Measurements from ENCODE around the gene TFAP2A.

TFAP2A gene

GRCh38 chr6:10409731-10410206 is 5.1 kb downstream of the TFAP2A start:
- Mint-ChIP-seq H3K9me3 (peaks cover 29% of the 10 kb centered on the region), H3K4me3 (peak overlapping the region; percentile 2), H3K27ac (no peak overlapping the region), H3K27me3 (peaks cover 68% of the 10 kb centered on the region), H3K36me3 (peaks cover 14% of the 10 kb centered on the region), H3K4me1 (peaks cover 35% of the 10 kb centered on the region)

DNA sequence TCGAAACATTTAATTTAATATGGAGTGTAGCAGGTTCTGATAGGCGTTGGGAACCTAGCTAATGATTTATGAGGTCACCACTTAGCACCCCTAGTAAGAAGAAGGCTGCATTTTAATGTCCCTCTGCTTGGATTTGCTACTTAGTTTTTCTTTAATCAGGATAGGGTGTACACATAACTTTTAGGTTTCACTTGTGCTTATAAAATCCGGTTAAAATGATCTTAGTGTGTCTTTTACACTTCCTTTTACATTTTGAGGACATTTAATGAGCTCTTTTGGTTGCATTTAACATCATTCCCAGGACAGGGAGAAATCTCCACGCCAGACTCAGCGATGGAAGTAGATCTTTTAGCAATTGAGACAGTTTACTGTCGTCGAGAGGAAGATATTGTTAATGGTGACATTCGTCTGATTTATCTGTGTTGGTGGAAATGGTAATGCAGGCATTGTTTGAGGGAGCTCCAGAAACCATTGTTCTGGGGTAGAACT is 5.6 kb downstream of the TFAP2A start:
- Mint-ChIP-seq H3K9me3 (peaks cover 29% of the 10 kb centered on the region), H3K4me1 (peaks cover 34% of the 10 kb centered on the region), H3K27ac (peak overlapping the region; percentile 15), H3K4me3 (no peak overlapping the region), H3K27me3 (peaks cover 63% of the 10 kb centered on the region), H3K36me3 (peaks cover 14% of the 10 kb centered on the region)

GRCh38 chr6:10408457-10408856 is 6.4 kb downstream of the TFAP2A start:
- Mint-ChIP-seq H3K27ac (no peak overlapping the region), H3K4me1 (peaks cover 31% of the 10 kb centered on the region), H3K4me3 (no peak overlapping the region), H3K27me3 (peaks cover 55% of the 10 kb centered on the region), H3K9me3 (peaks cover 29% of the 10 kb centered on the region), H3K36me3 (peaks cover 14% of the 10 kb centered on the region)

DNA sequence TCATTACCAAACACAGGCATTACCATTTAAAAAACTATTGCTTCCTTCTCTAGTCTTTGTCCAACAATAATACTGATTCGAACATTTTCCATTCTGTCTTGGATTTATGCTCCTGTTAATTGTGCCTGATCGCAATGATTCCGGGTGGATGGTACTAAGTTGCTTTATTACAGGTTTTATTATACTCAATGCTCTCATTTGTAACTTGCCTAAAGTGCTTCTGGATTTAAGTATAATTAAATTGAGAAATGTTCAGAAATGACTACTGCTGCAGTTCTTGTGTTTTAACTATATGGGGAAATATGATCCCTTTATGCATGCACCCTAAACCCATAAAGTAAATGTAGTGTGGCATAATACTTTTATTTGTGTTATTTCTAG is 7.2 kb downstream of the TFAP2A start:
- H3K9me3 Mint-ChIP-seq = peaks cover 34% of the 10 kb centered on the region
- H3K36me3 Mint-ChIP-seq = peaks cover 12% of the 10 kb centered on the region
- H3K27ac Mint-ChIP-seq = no peak overlapping the region
- peaks cover 32% of the 10 kb centered on the region for H3K4me1 Mint-ChIP-seq
- peaks cover 53% of the 10 kb centered on the region for H3K27me3 Mint-ChIP-seq
- no peak overlapping the region for H3K4me3 Mint-ChIP-seq

DNA sequence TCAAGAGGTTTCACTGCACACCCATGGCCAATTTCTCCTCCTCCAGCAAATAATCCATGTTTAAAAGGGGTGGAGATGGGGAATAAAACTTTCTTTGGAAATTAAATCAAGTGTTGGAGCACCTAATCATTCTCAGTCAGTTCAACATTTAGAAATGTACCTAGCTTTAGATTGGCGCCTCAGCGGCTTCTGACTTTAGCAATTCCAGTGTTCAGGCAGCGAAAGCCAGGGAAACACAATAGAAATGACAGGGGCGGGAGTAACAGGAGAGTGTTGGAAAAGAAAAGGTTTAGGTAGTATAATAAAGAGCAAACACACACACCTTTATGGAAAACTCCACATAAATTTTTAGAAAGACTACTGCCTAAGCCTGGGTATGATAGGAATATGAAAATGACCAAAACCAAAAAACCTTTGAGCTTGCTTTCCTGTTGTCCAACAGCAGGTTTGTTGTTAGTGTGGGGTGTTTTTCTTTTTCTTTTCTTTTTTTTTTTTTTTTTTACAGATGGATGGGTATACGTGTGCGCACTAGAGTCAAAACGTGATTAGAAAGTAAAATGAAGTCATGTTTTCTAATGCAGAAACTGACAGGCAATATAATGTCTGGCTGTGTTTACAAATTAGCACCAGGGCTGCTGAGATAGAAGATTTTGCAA is 7.7 kb downstream of the TFAP2A start:
- peaks cover 56% of the 10 kb centered on the region for H3K27me3 Mint-ChIP-seq
- no peak overlapping the region for H3K27ac Mint-ChIP-seq
- peaks cover 30% of the 10 kb centered on the region for H3K4me1 Mint-ChIP-seq
- peaks cover 39% of the 10 kb centered on the region for H3K9me3 Mint-ChIP-seq
- H3K36me3 Mint-ChIP-seq = peaks cover 12% of the 10 kb centered on the region
- H3K4me3 Mint-ChIP-seq = no peak overlapping the region

DNA sequence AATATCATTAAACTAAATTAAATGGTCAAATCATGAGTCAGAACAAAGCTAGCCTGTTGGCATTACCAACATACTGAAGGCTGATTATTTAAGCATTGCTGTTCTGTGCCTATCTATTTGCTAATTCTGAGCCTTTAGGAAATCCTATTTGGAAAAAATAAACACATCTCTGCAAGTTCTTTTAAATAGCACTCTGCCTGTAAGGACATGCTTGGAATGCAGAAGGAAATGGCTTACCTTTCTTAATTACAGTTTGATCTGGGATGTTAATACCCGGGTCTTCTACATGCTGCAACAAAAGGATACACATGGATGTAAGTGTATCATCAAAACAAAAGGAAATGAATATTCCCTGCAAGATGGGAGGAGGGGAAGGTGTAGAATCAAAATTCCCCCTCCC is 8.3 kb downstream of the TFAP2A start:
- Mint-ChIP-seq H3K9me3 (peaks cover 39% of the 10 kb centered on the region), H3K4me1 (peaks cover 24% of the 10 kb centered on the region), H3K27me3 (peaks cover 53% of the 10 kb centered on the region), H3K4me3 (no peak overlapping the region), H3K36me3 (peaks cover 7% of the 10 kb centered on the region), H3K27ac (no peak overlapping the region)

DNA sequence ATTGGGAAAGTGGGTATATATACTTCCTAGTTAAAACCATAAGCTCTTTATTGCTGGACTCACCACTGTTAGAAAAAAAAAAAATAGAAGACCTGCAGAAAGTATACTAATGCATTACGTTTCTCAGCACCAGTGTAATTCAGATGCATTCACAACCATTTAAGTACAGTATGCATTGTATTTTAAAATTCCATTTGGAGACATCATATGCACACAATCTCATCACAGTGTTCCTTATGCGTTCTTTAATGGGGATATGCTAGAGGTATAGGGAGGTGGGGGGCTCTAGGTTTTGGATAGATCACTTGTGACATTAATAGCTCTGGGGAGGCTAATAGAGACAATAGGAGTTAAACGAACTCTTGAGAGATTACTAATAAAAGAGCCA is 9.4 kb downstream of the TFAP2A start:
- H3K27me3 Mint-ChIP-seq = peaks cover 52% of the 10 kb centered on the region
- H3K27ac Mint-ChIP-seq = peak overlapping the region; percentile 12
- peak overlapping the region; percentile 59 for H3K4me3 Mint-ChIP-seq
- peaks cover 39% of the 10 kb centered on the region for H3K9me3 Mint-ChIP-seq
- peaks cover 5% of the 10 kb centered on the region for H3K36me3 Mint-ChIP-seq
- peaks cover 13% of the 10 kb centered on the region for H3K4me1 Mint-ChIP-seq

- peak overlapping the region; percentile 80 for H3K4me3 Mint-ChIP-seq
- H3K9me3 Mint-ChIP-seq = peaks cover 39% of the 10 kb centered on the region
- no peak overlapping the region for H3K27ac Mint-ChIP-seq
- peaks cover 51% of the 10 kb centered on the region for H3K27me3 Mint-ChIP-seq
- peaks cover 5% of the 10 kb centered on the region for H3K36me3 Mint-ChIP-seq
- H3K4me1 Mint-ChIP-seq = peaks cover 13% of the 10 kb centered on the region
Observed at GRCh38 chr6:10404799-10405512, 9.9 kb downstream of the TFAP2A start.

GRCh38 chr6:10404107-10404798 is 10.6 kb downstream of the TFAP2A start:
- peak overlapping the region; percentile 89 for H3K27ac Mint-ChIP-seq
- peak overlapping the region; percentile 80 for H3K4me3 Mint-ChIP-seq
- H3K36me3 Mint-ChIP-seq = peaks cover 3% of the 10 kb centered on the region
- H3K27me3 Mint-ChIP-seq = peaks cover 50% of the 10 kb centered on the region
- H3K4me1 Mint-ChIP-seq = peaks cover 13% of the 10 kb centered on the region
- H3K9me3 Mint-ChIP-seq = peaks cover 33% of the 10 kb centered on the region

- Mint-ChIP-seq H3K27me3 (peaks cover 52% of the 10 kb centered on the region), H3K36me3 (peaks cover 6% of the 10 kb centered on the region), H3K27ac (no peak overlapping the region), H3K4me3 (peak overlapping the region; percentile 80), H3K9me3 (peaks cover 37% of the 10 kb centered on the region), H3K4me1 (peaks cover 13% of the 10 kb centered on the region)
Observed at GRCh38 chr6:10403385-10404106, 11.3 kb downstream of the TFAP2A start.

GRCh38 chr6:10402648-10403311 is 12.1 kb downstream of the TFAP2A start:
- Mint-ChIP-seq H3K4me1 (peaks cover 13% of the 10 kb centered on the region), H3K36me3 (peaks cover 6% of the 10 kb centered on the region), H3K27ac (no peak overlapping the region), H3K27me3 (peaks cover 50% of the 10 kb centered on the region), H3K9me3 (peaks cover 33% of the 10 kb centered on the region), H3K4me3 (peak overlapping the region; percentile 80)

GRCh38 chr6:10401632-10402223 is 13.1 kb downstream of the TFAP2A start:
- Mint-ChIP-seq H3K27me3 (peaks cover 49% of the 10 kb centered on the region), H3K4me3 (no peak overlapping the region), H3K27ac (no peak overlapping the region), H3K9me3 (peaks cover 25% of the 10 kb centered on the region), H3K36me3 (peaks cover 6% of the 10 kb centered on the region), H3K4me1 (peaks cover 13% of the 10 kb centered on the region)

DNA sequence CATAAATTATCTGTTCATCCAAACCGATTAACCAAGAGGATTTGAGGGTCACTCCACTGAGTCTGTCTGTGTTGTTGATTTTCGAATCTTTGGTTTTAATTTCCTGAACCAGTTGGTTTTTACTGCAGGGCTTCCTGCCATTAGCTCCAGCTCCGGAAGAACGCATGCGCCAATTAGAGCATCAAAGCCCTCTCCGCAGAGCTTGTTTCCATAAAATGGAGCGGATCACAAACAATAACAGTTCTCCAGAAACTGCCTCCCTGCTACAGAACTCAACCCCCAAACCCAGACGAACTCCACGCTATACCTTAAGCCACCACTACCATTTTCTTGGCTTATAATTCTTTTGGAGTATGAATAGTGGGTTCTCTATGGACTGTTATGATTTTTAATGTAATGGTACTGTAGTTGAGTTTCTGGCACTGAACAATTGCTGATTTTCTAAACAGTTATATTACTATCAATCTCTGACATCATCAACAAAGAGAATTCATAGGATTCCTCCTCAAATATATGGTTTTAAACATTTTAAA is 13.8 kb downstream of the TFAP2A start:
- no peak overlapping the region for H3K27ac Mint-ChIP-seq
- H3K9me3 Mint-ChIP-seq = peaks cover 18% of the 10 kb centered on the region
- no peak overlapping the region for H3K4me3 Mint-ChIP-seq
- H3K27me3 Mint-ChIP-seq = peaks cover 48% of the 10 kb centered on the region
- peaks cover 13% of the 10 kb centered on the region for H3K4me1 Mint-ChIP-seq
- peaks cover 6% of the 10 kb centered on the region for H3K36me3 Mint-ChIP-seq

DNA sequence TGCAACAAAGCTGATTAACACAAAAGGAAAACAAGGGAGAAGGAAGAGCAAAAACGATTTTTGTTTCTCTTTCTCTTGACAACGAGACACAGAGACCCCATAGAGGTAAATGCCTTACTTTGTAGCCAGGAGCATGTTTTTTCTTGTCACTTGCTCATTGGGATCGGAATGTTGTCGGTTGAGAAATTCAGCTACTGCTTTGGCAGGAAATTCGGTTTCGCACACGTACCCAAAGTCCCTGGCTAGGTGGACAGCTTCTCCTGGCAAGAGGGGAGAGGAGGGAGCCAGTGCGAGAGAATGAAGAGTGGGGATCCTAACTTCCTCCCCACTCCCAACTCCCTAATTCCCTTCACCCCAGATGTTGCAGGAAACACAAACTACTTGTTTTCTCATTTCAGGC is 14.5 kb downstream of the TFAP2A start:
- Mint-ChIP-seq H3K4me3 (no peak overlapping the region), H3K36me3 (peaks cover 6% of the 10 kb centered on the region), H3K27me3 (peaks cover 48% of the 10 kb centered on the region), H3K27ac (no peak overlapping the region), H3K9me3 (peaks cover 16% of the 10 kb centered on the region), H3K4me1 (peaks cover 13% of the 10 kb centered on the region)
